Mucosa of rectum (tissue), 2 donors: ENCODE measurements around the gene BLM.

Source experiments
- H3K27ac ChIP-seq, 2 donors: one replicate each; pipeline ENCODE4 v1.7.0; 2013; ENCODE audit warnings: inconsistent platforms in 2 of 2, low read depth in 2 of 2, low read length in 2 of 2
- H3K27me3 ChIP-seq, 2 donors: one replicate each; pipeline ENCODE4 v1.7.0; 2013; ENCODE audit warnings: low read length in 2 of 2; ENCODE audit not compliant: control insufficient read depth in 2 of 2, insufficient read depth in 2 of 2
- H3K36me3 ChIP-seq, 2 donors: one replicate each; pipeline ENCODE4 v1.7.0; 2013; ENCODE audit warnings: low read length in 2 of 2; ENCODE audit not compliant: control insufficient read depth in 2 of 2, insufficient read depth in 2 of 2
- H3K4me1 ChIP-seq, 2 donors: one replicate each; pipeline ENCODE4 v1.7.0; 2013; ENCODE audit warnings: low read length in 2 of 2, mild to moderate bottlenecking in 1 of 2; ENCODE audit not compliant: control insufficient read depth in 2 of 2, insufficient read depth in 2 of 2
- H3K4me3 ChIP-seq, 2 donors: one replicate each; pipeline ENCODE4 v1.7.0; 2013; ENCODE audit warnings: low read length in 2 of 2
- H3K9ac ChIP-seq, 2 donors: one replicate each; pipeline ENCODE4 v1.7.0; 2013; ENCODE audit warnings: low read length in 2 of 2, low read depth in 1 of 2, mild to moderate bottlenecking in 1 of 2
- H3K9me3 ChIP-seq, 2 donors: one replicate each; pipeline ENCODE4 v1.7.0; 2013; ENCODE audit warnings: low read length in 2 of 2; ENCODE audit not compliant: control insufficient read depth in 2 of 2
- donor health status: healthy.
- donor health status: Normal muscosa, but diverticular disease.

Gene BLM

GRCh38 chr15:90691369-90691768, 25.8 kb upstream of the BLM start:
- no peak overlapping the region for H3K9ac ChIP-seq
- no peak overlapping the region for H3K27ac ChIP-seq
- no peak overlapping the region for H3K4me3 ChIP-seq
- H3K36me3 ChIP-seq: no peaks in the 10 kb centered on the region
- H3K9me3 ChIP-seq: no peaks in the 10 kb centered on the region
- no peaks in the 10 kb centered on the region for H3K27me3 ChIP-seq
- H3K4me1 ChIP-seq: no peaks in the 10 kb centered on the region

- Histone ChIP-seq H3K27ac (no peak overlapping the region), H3K9ac (no peak overlapping the region)
Observed at GRCh38 chr15:90691982-90692773, 25.0 kb upstream of the BLM start.

GRCh38 chr15:90694987-90695386, 22.2 kb upstream of the BLM start:
- Histone ChIP-seq H3K36me3 (no peaks in the 10 kb centered on the region), H3K4me1 (no peaks in the 10 kb centered on the region), H3K9me3 (no peaks in the 10 kb centered on the region), H3K4me3 (no peak overlapping the region), H3K27me3 (no peaks in the 10 kb centered on the region), H3K27ac (no peak overlapping the region), H3K9ac (no peak overlapping the region)

More at GRCh38 chr15:90691982-90692773, 25.0 kb upstream of the BLM start:
- Histone ChIP-seq H3K27me3 (no peaks in the 10 kb centered on the region), H3K4me3 (no peak overlapping the region), H3K9me3 (no peaks in the 10 kb centered on the region), H3K4me1 (no peaks in the 10 kb centered on the region), H3K36me3 (no peaks in the 10 kb centered on the region)

GRCh38 chr15:90697175-90697574, 20.0 kb upstream of the BLM start:
- no peaks in the 10 kb centered on the region for H3K9me3 ChIP-seq
- no peaks in the 10 kb centered on the region for H3K27me3 ChIP-seq
- no peak overlapping the region for H3K4me3 ChIP-seq
- peaks cover 0 to 2% of the 10 kb centered on the region in 2 donors for H3K4me1 ChIP-seq
- H3K27ac ChIP-seq: no peak overlapping the region
- H3K9ac ChIP-seq: no peak overlapping the region
- no peaks in the 10 kb centered on the region for H3K36me3 ChIP-seq

- no peak overlapping the region for H3K27ac ChIP-seq
- no peak overlapping the region for H3K4me3 ChIP-seq
- H3K36me3 ChIP-seq: no peaks in the 10 kb centered on the region
- peaks cover 0 to 2% of the 10 kb centered on the region in 2 donors for H3K4me1 ChIP-seq
- no peaks in the 10 kb centered on the region for H3K27me3 ChIP-seq
- no peak overlapping the region for H3K9ac ChIP-seq
- no peaks in the 10 kb centered on the region for H3K9me3 ChIP-seq
Observed at GRCh38 chr15:90698629-90699028, 18.5 kb upstream of the BLM start.

GRCh38 chr15:90701048-90701447, 16.1 kb upstream of the BLM start:
- H3K4me1 ChIP-seq: peaks cover 0 to 2% of the 10 kb centered on the region in 2 donors
- no peaks in the 10 kb centered on the region for H3K27me3 ChIP-seq
- no peak overlapping the region for H3K27ac ChIP-seq
- no peaks in the 10 kb centered on the region for H3K9me3 ChIP-seq
- no peak overlapping the region for H3K4me3 ChIP-seq
- H3K9ac ChIP-seq: no peak overlapping the region
- no peaks in the 10 kb centered on the region for H3K36me3 ChIP-seq

GRCh38 chr15:90701880-90702630, 15.1 kb upstream of the BLM start:
- Histone ChIP-seq H3K27me3 (no peaks in the 10 kb centered on the region), H3K9me3 (no peaks in the 10 kb centered on the region), H3K36me3 (no peaks in the 10 kb centered on the region), H3K4me3 (no peak overlapping the region), H3K9ac (no peak overlapping the region), H3K27ac (no peak overlapping the region), H3K4me1 (peaks cover 0 to 2% of the 10 kb centered on the region in 2 donors)

GRCh38 chr15:90703455-90703854, 13.7 kb upstream of the BLM start:
- Histone ChIP-seq H3K27ac (no peak overlapping the region), H3K4me1 (peaks cover 0 to 2% of the 10 kb centered on the region in 2 donors), H3K27me3 (no peaks in the 10 kb centered on the region), H3K4me3 (no peak overlapping the region), H3K9me3 (no peaks in the 10 kb centered on the region), H3K9ac (no peak overlapping the region), H3K36me3 (no peaks in the 10 kb centered on the region)

GRCh38 chr15:90705212-90705611, 11.9 kb upstream of the BLM start:
- Histone ChIP-seq H3K4me1 (peaks cover 0 to 2% of the 10 kb centered on the region in 2 donors), H3K27me3 (no peaks in the 10 kb centered on the region), H3K9me3 (no peaks in the 10 kb centered on the region), H3K9ac (no peak overlapping the region), H3K27ac (no peak overlapping the region), H3K36me3 (no peaks in the 10 kb centered on the region), H3K4me3 (no peak overlapping the region)
